HG02610 (cell line): ENCODE measurements around the gene MAGI1.

Experiments used
- ATAC-seq: cut with Tn5 transposase; IDR thresholded peaks from one replicate; pipeline ENCODE4 v1.9.1; 2021; ENCODE audit warnings: mild to moderate bottlenecking, moderate library complexity; ENCODE audit not compliant: unreplicated experiment

MAGI1 gene

DNA sequence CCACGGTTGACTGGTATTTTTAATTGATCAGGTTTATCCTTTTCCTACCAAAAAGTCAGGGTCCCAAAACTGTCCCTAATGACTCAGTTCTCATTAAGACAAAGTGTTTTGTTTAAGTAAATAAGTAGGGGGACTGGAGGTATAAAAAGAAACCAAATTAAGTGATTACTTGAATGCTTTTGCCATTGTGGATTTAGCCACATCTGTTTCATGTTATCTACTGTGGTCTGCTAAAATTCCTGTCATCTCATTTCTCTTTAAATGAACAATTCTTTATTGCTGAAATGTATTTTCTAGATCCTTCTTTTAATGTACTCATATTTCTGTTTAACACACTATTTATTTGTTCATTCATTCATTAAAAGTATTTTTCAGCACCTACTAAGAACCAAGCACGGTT lies 725.1 kb downstream of the MAGI1 start:
- no peak for ATAC-seq

DNA sequence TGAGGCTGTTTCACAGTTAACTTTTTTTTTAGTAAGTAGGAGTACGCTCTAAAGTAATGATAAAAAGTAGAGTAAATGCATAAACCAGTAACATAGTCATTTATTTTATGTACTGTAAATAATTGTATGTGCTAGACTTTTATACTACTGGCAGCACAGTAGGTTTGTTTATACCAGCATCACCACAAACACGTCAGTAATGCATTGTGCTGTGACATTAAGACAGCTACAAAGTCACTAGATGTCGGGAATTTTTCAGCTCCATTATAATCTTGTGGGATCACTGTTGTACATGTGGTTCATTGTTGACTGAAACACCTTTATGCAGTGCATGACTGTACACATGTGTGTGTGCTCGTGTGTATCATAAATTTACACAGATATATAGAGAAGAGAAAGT lies 732.9 kb downstream of the MAGI1 start:
- ATAC-seq: no peak
